Pons (tissue), 1 donor: ENCODE results near the gene DIP2B.

ENCODE experiments used
- DNase-seq: peaks from one replicate; pipeline ENCODE4 v3.0.0-alpha.2; 2016; ENCODE audit warnings: low spot score

Gene DIP2B

GRCh38 chr12:50612882-50613281 is 108.1 kb downstream of the DIP2B start:
- no peak for DNase-seq

- no peak for DNase-seq
Measured at GRCh38 chr12:50613463-50613862, 108.7 kb downstream of the DIP2B start.

GRCh38 chr12:50614167-50614759 is 109.5 kb downstream of the DIP2B start:
- no peak for DNase-seq

- DNase-seq, result no peak
Measured at GRCh38 chr12:50615145-50615906, 110.5 kb downstream of the DIP2B start.

GRCh38 chr12:50615907-50616296 is 111.1 kb downstream of the DIP2B start:
- DNase-seq, result no peak

GRCh38 chr12:50617657-50618056 is 112.9 kb downstream of the DIP2B start:
- no peak for DNase-seq

- no peak for DNase-seq
Measured at GRCh38 chr12:50618864-50619609, 114.3 kb downstream of the DIP2B start.

- DNase-seq, result no peak
Measured at GRCh38 chr12:50619610-50619958, 114.8 kb downstream of the DIP2B start.

- DNase-seq, result peak; percentile 65
Measured at GRCh38 chr12:50620109-50620977, 115.6 kb downstream of the DIP2B start.

GRCh38 chr12:50620978-50621360 is 116.2 kb downstream of the DIP2B start:
- no peak for DNase-seq

GRCh38 chr12:50621399-50622300 is 116.9 kb downstream of the DIP2B start:
- peak; percentile 88 for DNase-seq

- DNase-seq, result no peak
Measured at GRCh38 chr12:50625029-50625925, 120.5 kb downstream of the DIP2B start.

GRCh38 chr12:50626026-50626425 is 121.2 kb downstream of the DIP2B start:
- peak; percentile 72 for DNase-seq

- DNase-seq, result no peak
Measured at GRCh38 chr12:50627491-50627890, 122.7 kb downstream of the DIP2B start.

GRCh38 chr12:50628394-50628793 is 123.6 kb downstream of the DIP2B start:
- DNase-seq, result no peak

GRCh38 chr12:50633955-50634354 is 129.2 kb downstream of the DIP2B start:
- DNase-seq, result no peak

- no peak for DNase-seq
Measured at GRCh38 chr12:50634379-50634778, 129.6 kb downstream of the DIP2B start.

- peak; percentile 54 for DNase-seq
Measured at GRCh38 chr12:50635364-50635763, 130.6 kb downstream of the DIP2B start.

GRCh38 chr12:50635857-50636256 is 131.1 kb downstream of the DIP2B start:
- DNase-seq, result no peak

GRCh38 chr12:50636505-50636904 is 131.7 kb downstream of the DIP2B start:
- DNase-seq, result no peak
